MM.1S (cell line): ENCODE data around the gene GGA2.

Experiments used
- DNase-seq: peaks from one replicate; pipeline ENCODE4 v3.0.0-alpha.2; 2015
- H2AFZ ChIP-seq: fragments of 300-600 bp; sonication (generic); 2 replicates; pipeline ENCODE4 v1.6.0; 2016; ENCODE audit warnings: antibody characterized with exemption, low read length
- H3F3A ChIP-seq: fragments of 300-600 bp; sonication (generic); 2 replicates; pipeline ENCODE4 v1.6.1; 2016; ENCODE audit warnings: mild to moderate bottlenecking, antibody characterized with exemption, low read length, moderate library complexity, mixed read lengths; ENCODE audit not compliant: insufficient read depth
- H3K27ac ChIP-seq: fragments of 300-600 bp; sonication (generic); 2 replicates; pipeline ENCODE4 v1.5.1; 2016; ENCODE audit warnings: mild to moderate bottlenecking, low read length
- H3K27me3 ChIP-seq: fragments of 300-600 bp; sonication (generic); replicated peaks from 2 replicates; pipeline ENCODE4 v1.6.0; 2016; ENCODE audit warnings: low read length; ENCODE audit not compliant: insufficient read depth
- H3K36me3 ChIP-seq: fragments of 300-600 bp; sonication (generic); replicated peaks from 2 replicates; pipeline ENCODE4 v1.6.1; 2016; ENCODE audit warnings: mild to moderate bottlenecking, low read length, mixed read lengths; ENCODE audit not compliant: insufficient read depth
- H3K4me1 ChIP-seq: fragments of 300-600 bp; sonication (generic); 2 replicates; pipeline ENCODE4 v1.6.1; 2016; ENCODE audit warnings: low read length, mixed read lengths
- H3K4me2 ChIP-seq: fragments of 300-600 bp; sonication (generic); 2 replicates; pipeline ENCODE4 v1.6.0; 2016; ENCODE audit warnings: low read depth, low read length
- H3K4me3 ChIP-seq: fragments of 300-600 bp; sonication (generic); 2 replicates; pipeline ENCODE4 v1.5.1; 2016; ENCODE audit warnings: low read length, mixed read lengths
- H3K79me2 ChIP-seq: fragments of 300-600 bp; sonication (generic); 2 replicates; pipeline ENCODE4 v1.6.1; 2016; ENCODE audit warnings: mixed run types, low read length, mixed read lengths
- H3K9ac ChIP-seq: fragments of 300-600 bp; sonication (generic); 2 replicates; pipeline ENCODE4 v1.6.1; 2016; ENCODE audit warnings: low read length, mixed read lengths
- H3K9me2 ChIP-seq: fragments of 300-600 bp; sonication (generic); replicated peaks from 2 replicates; pipeline ENCODE4 v1.6.1; 2016; ENCODE audit warnings: mild to moderate bottlenecking, low read length, mixed read lengths; ENCODE audit not compliant: insufficient read depth
- H3K9me3 ChIP-seq: fragments of 300-600 bp; sonication (generic); replicated peaks from 2 replicates; pipeline ENCODE4 v1.6.1; 2016; ENCODE audit warnings: mild to moderate bottlenecking, low read length, mixed read lengths; ENCODE audit not compliant: insufficient read depth
- H4K20me1 ChIP-seq: fragments of 300-600 bp; sonication (generic); 2 replicates; pipeline ENCODE4 v1.6.1; 2016; ENCODE audit warnings: mild to moderate bottlenecking, low read length, moderate library complexity, mixed read lengths; ENCODE audit not compliant: insufficient read depth
- CTCF ChIP-seq: fragments of 300-600 bp; sonication (generic); IDR thresholded peaks from 2 replicates; pipeline ENCODE4 v1.5.1; 2016; ENCODE audit warnings: antibody characterized with exemption, low read length, mixed read lengths
- EZH2 ChIP-seq: fragments of 300-600 bp; sonication (generic); optimal IDR thresholded peaks from 2 replicates; pipeline ENCODE3; 2017; ENCODE audit warnings: low read depth, mild to moderate bottlenecking, antibody characterized with exemption, low read length, mixed read lengths
- EZH2phosphoT487 ChIP-seq: fragments of 300-600 bp; sonication (generic); IDR thresholded peaks from 2 replicates; pipeline ENCODE4 v1.6.1; 2018; ENCODE audit warnings: antibody characterized with exemption, low read length

The GGA2 gene

GRCh38 chr16:23499801-23500200 lies 10.5 kb downstream of the GGA2 start:
- Histone ChIP-seq H4K20me1 (peaks cover 46% of the 10 kb centered on the region), H3K79me2 (peaks cover 98% of the 10 kb centered on the region), H3K9me3 (no peaks in the 10 kb centered on the region), H3K4me1 (no peaks in the 10 kb centered on the region), H3K36me3 (peaks cover 4% of the 10 kb centered on the region; the same call in 1 of the 2 replicates), H3K9ac (no peak overlapping the region), H3F3A (no peaks in the 10 kb centered on the region), H3K4me2 (no peak overlapping the region), H2AFZ (no peak overlapping the region), H3K4me3 (no peak overlapping the region), H3K27ac (no peak overlapping the region), H3K9me2 (no peaks in the 10 kb centered on the region), H3K27me3 (no peaks in the 10 kb centered on the region)
- no peak for TF ChIP-seq EZH2phosphoT487
- TF ChIP-seq EZH2 = no peak
- TF ChIP-seq CTCF = no peak
- DNase-seq = no peak

DNA sequence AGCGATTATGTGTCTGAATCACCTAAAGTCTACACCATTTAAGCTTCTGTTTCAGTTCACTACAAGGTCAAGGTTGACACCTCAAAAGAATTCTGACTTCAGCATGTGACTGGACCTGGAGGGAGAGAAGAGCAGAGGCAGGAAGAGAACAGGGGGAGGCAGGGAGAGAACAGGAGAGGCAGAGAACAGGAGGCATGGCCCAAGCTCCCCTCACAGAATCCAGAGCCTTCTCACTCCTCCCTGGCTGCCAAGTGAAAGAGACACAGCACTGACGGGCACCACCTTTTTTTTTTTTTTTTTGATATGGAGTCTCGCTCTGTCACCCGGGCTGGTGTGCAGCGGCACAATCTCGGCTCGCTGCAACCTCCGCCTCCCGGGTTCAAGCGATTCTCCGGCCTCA lies 11.4 kb downstream of the GGA2 start:
- Histone ChIP-seq H3F3A (no peaks in the 10 kb centered on the region), H3K9me3 (no peaks in the 10 kb centered on the region), H3K36me3 (peaks cover 4% of the 10 kb centered on the region; the same call in 1 of the 2 replicates), H3K4me2 (no peak overlapping the region), H3K27ac (no peak overlapping the region), H3K27me3 (no peaks in the 10 kb centered on the region), H3K9me2 (no peaks in the 10 kb centered on the region), H3K79me2 (peaks cover 92% of the 10 kb centered on the region), H3K4me3 (no peak overlapping the region), H4K20me1 (peaks cover 41% of the 10 kb centered on the region), H3K9ac (no peak overlapping the region), H3K4me1 (no peaks in the 10 kb centered on the region), H2AFZ (no peak overlapping the region)
- TF ChIP-seq EZH2 (no peak), EZH2phosphoT487 (no peak), CTCF (no peak)
- no peak for DNase-seq

GRCh38 chr16:23497543-23497868 lies 12.8 kb downstream of the GGA2 start:
- H3K4me1 ChIP-seq = no peaks in the 10 kb centered on the region
- no peak overlapping the region for H2AFZ ChIP-seq
- H3K4me3 ChIP-seq = no peak overlapping the region
- TF ChIP-seq EZH2 (no peak), CTCF (no peak), EZH2phosphoT487 (no peak)
- H3K9me3 ChIP-seq = no peaks in the 10 kb centered on the region
- H3K4me2 ChIP-seq = no peak overlapping the region
- no peak overlapping the region for H3K27ac ChIP-seq
- H4K20me1 ChIP-seq = peaks cover 34% of the 10 kb centered on the region
- no peaks in the 10 kb centered on the region for H3F3A ChIP-seq
- H3K79me2 ChIP-seq = peaks cover 87% of the 10 kb centered on the region
- DNase-seq = no peak
- no peaks in the 10 kb centered on the region for H3K9me2 ChIP-seq
- H3K9ac ChIP-seq = no peak overlapping the region
- H3K36me3 ChIP-seq = peaks cover 4% of the 10 kb centered on the region; the same call in 1 of the 2 replicates
- no peaks in the 10 kb centered on the region for H3K27me3 ChIP-seq
